Keratinocyte (primary cell): ENCODE data around the gene SLC46A3.

ENCODE experiments used
- EZH2 ChIP-seq: IDR thresholded peaks from one replicate; pipeline ENCODE4 v1.6.1; 2012; ENCODE audit warnings: inconsistent platforms, mild to moderate bottlenecking, low read length, moderate library complexity
- TF ChIP-seq, protein P1 (sequence below), 3 experiments: IDR thresholded peaks in 1 of 3; conservative IDR thresholded peaks in 1 of 3; optimal IDR thresholded peaks in 1 of 3; 2 replicates in 2 of 3; 3 replicates in 1 of 3; pipeline versions ENCODE3 to v1.5.1; 2011; ENCODE audit warnings: low read length in 3 of 3, mild to moderate bottlenecking in 3 of 3, moderate library complexity in 2 of 3, control low read depth in 1 of 3, inconsistent platforms in 1 of 3; ENCODE audit not compliant: insufficient read depth in 2 of 3; ENCODE audit errors: extremely low read depth in 1 of 3

DNA sequence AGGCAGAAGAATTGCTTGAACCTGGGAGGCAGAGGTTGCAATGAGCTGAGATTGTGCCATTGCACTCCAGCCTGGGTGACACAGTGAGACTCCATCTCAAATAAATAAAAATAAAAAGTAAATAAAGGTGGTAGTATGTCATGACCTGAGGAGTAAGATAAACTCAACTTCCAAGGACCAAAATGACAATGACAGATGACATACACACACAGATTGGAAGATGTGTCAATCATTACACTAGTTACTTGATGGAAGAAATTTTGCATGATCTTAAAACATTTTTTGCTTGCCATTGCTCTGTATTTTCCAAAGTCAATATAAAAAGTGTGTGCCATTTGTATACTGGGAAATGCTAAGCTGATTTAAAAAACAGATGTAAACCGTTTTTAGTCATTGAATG is 4.1 kb downstream of the SLC46A3 start:
- TF ChIP-seq, protein P1, sequence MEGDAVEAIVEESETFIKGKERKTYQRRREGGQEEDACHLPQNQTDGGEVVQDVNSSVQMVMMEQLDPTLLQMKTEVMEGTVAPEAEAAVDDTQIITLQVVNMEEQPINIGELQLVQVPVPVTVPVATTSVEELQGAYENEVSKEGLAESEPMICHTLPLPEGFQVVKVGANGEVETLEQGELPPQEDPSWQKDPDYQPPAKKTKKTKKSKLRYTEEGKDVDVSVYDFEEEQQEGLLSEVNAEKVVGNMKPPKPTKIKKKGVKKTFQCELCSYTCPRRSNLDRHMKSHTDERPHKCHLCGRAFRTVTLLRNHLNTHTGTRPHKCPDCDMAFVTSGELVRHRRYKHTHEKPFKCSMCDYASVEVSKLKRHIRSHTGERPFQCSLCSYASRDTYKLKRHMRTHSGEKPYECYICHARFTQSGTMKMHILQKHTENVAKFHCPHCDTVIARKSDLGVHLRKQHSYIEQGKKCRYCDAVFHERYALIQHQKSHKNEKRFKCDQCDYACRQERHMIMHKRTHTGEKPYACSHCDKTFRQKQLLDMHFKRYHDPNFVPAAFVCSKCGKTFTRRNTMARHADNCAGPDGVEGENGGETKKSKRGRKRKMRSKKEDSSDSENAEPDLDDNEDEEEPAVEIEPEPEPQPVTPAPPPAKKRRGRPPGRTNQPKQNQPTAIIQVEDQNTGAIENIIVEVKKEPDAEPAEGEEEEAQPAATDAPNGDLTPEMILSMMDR (optimal IDR thresholded peaks at IDR 0.05 in 1 of 3, IDR thresholded peaks at IDR 0.05 in 1 of 3, conservative IDR thresholded peaks at IDR 0.05 in 1 of 3; ENCODE audit: extremely low read depth in 1 of 3, insufficient read depth in 2 of 3, low read length in 3 of 3): no peak
- TF ChIP-seq EZH2: no peak
